Dermis blood vessel endothelial cell (primary cell): ENCODE data around the gene THUMPD3. TPM values are rescaled to one million over a fixed set of nuclear protein-coding genes. Genes with fewer than 3 reads are reported as not detected.
A peak's percentile ranks its signal among the peaks of the same experiment; 100 is the strongest.

Experiments
- DNase-seq: peaks from one replicate; pipeline ENCODE4 v3.0.0; 2010
- total RNA-seq: library from RNA; depleted of rRNA; stranded (reverse); fragments of >200 nt; gene quantifications from 2 replicates; pipeline ENCODE4 v1.2.3, GENCODE V29; 2014

Gene THUMPD3
- total RNA-seq, 1 donor from 2014 or later, result 23.5 TPM

DNA sequence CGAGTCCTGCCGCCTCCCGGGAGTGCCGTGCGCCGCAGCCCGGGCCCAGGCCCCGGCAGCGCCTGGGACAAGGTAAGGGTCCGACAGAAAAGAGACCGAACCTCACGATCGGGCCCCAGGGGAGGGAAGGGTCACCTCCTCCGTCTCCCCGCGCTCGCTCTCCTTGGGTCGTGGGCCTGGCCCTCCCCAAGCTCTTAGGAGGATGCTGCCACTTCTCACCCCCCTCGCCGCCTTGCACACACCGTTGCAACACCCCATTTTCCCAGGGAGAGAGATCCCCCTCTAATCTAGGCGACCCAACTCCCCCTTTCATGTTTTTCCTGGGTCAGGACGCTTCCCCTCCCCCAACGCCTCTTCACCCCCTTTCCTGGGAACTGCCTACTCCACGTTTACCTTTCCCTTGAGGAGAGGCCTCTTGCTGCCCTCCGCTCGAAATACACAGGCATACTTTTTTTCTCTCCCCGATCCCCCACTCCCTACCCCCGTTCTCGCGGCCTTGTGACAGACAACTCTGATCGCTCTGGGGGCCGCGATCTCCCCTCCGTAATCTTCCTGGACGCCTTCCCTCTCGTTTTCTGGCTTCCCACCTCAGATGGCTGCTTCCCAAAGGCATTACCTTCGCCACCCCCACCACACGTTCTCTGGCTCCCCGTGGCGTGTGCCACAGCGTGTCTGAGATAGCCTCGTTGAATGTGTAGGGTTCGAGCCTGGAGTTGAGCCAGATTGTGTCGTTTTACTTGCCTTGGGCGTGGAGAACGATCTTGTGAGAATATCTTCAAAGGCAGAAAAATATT lies 35.2 kb downstream of the THUMPD3 start:
- DNase-seq, result peak; percentile 56

DNA sequence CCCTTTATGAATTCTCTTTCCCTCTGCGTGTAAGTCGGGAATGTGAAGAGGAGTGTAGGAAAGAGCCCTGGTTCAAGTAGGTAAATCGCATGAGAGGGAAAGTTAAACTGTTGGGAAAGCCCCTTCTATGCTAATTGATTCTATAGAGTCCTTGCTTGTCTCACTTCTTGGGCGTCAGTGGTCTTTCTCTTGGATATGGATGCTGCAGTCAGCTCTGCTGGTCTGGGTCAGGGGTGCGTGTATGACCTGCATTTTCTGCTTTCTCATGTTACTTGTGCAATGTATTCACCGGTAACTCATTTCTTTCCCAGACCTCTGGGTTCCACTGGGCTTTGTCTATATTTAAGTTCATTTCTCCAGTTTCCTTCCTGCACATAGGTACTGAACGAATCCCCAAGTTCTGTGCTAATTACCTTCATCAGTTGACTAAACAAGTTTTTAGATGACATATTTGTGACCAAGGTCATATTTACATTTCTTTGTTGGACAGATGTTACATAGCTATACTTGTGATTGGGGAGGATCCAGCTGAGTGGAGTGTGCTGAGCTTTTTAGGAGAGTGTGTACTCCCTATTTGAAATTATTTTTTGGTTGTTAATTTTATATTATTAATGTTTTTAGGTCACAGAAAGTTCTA lies 36.0 kb downstream of the THUMPD3 start:
- peak; percentile 53 for DNase-seq

DNA sequence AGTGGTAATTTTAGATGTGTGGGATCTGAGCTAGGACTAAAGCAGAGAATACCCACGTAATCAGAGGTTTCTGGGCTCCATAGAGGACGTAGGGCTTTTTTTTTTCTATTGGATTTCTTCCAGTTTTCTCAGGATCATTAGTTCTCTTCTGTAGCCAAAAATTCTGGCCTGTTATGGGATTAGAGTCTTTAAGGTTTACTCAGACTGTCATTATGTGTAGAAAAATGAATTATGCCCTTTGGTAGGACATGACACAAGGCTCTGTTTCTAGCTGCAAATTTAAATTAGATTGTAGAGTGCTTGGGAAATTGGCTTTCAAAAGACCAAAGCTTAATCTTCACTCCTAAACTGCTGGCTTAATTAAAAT lies 36.5 kb downstream of the THUMPD3 start:
- DNase-seq, result no peak

DNA sequence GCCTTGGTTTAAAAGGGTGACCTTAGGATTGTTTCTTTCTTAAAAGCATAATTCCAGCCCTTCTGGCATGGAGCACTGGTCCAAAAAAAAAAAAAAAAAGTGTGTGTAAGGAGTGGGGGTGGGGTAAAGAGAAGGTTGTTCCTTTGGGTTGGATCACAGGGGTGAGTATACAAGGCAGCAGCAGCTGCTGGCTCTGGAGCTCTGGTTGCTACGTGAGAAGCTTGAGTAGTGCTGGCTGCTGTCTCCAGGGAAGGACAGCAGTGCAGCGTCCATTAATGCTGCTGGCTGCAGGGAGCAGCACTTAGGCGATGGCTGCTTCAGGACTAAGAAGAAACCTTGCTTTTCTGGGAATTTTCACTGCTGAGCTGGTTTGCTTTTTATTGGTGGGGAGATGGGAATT lies 36.9 kb downstream of the THUMPD3 start:
- DNase-seq, result peak; percentile 89

DNA sequence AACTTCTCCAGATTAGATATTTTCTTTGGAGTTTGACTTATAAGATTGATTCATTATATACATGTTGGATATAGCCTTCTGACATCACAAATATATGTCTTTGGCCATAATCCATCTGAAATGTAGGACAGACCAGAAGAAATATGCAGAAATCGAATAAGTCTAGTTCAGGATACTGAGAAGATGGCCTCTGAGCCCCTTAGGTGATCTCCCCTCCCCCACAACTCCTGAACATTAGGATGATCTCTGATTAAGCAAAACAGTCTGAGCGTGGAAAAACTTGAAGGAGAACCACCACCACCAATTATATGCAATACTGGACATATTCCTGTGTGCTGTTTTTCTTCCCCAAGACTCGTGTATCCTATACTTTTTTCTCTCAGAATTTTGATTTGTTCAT lies 37.8 kb downstream of the THUMPD3 start:
- DNase-seq, result no peak

DNA sequence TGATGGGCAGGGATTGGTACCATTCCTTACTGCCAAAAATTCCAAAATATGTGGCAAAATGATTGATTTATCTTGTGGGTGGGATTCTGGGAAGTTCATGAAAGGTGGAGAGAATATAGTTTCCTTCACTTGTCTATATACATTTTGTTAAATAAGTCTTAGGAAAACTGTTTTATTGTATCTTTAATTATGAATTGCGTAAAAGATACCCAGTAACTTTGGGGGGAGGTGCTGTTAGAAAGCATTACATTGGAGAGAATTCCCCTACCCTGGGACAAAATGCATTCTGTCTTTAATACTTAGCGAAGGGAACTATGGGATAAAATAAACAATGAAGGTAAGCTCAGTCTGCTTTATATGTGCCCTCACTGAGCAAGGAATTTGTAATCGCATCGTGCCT lies 39.1 kb downstream of the THUMPD3 start:
- no peak for DNase-seq

DNA sequence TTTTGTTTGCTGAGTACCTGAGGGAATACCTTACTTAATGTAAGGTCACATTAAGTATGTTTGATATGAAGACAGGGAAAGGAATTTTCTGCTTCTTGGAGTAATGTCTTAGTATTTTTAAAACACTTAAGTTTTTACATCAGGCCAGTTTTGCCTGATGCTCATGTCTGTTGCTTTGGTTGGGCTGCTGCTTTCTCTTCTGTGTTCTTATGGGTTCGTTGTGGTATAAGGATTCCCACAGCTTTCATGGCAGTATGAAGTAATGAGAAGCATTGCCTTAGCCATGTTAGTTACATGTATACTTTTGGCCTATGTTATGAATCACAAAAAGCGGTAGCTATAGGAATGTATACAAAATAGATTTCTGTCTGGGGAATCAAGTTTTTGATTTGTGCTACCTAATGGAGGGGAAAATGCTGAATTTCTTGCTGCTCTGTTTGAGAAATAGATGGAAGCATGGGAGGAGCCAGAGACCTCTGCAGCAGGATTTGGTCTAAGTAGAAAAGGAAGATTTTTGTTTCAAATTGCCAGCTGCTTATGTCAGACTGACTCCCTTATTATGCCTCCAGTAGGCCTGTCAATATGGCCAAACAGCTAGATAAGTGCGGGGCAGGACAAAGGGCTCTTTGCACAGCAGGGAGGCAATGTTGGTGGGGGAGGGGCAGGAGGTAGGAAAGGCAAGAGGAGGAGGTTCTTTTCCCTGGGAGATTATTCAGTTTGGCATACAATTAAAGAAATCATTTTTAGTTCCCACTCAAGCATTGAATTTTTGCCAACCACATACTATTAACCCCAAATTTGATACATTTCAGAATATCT lies 39.8 kb downstream of the THUMPD3 start:
- DNase-seq, result no peak

DNA sequence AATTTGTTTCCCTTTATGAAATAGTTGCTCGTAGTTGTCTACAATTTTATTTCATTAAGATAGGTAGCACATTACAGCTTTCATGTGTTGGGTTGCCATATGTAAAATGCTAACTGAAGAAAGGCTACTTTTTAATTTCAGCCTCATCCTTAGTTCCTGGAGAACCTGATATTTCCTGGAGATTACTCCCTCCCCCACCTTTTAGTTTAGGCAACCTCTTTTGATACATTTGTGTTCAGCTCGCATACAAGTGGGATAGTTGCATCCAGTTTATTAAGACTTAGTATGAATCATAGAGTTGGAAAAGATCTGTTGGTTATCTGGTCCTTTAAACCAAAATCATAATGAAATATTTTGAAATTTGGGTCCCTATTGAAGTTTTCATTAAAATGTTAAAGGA lies 40.6 kb downstream of the THUMPD3 start:
- DNase-seq, result no peak

DNA sequence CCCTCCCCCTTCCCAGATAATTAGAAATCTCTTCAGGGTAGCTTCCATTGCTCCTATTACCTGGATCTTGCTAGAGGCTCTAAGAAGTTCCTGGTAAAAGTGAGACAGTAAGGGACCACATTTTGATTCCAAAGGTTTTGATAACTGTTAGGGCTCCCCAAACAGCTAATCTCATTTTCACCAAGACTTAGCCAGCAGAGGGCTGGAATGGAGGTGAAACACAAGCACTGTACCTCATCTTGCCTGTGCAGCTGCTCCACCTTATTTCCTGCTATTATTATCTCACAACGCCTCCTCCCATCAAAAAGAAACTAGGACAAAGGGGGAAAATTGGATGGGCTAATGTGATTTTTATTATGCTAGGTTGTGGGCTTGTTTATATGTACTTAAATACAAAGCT lies 41.8 kb downstream of the THUMPD3 start:
- peak; percentile 46 for DNase-seq

DNA sequence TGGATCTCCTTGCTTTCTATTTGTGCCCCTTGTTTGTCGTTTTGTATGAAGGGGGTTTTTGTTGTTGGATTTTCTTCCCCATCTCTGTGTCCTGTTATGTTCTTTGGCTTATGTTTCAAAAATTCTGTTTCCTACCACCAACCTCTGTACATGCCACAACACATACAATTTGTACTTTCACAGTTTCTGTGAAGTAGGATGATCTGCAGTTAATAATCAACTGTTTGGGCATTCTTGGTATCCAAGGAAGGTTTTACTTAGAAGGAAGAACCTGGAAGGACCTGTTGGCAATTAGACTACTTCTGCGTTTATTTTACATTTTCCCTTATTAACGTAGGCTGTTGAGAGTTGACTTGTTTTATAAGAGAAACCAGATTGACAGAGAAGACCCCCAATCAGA lies 42.9 kb downstream of the THUMPD3 start:
- no peak for DNase-seq

DNA sequence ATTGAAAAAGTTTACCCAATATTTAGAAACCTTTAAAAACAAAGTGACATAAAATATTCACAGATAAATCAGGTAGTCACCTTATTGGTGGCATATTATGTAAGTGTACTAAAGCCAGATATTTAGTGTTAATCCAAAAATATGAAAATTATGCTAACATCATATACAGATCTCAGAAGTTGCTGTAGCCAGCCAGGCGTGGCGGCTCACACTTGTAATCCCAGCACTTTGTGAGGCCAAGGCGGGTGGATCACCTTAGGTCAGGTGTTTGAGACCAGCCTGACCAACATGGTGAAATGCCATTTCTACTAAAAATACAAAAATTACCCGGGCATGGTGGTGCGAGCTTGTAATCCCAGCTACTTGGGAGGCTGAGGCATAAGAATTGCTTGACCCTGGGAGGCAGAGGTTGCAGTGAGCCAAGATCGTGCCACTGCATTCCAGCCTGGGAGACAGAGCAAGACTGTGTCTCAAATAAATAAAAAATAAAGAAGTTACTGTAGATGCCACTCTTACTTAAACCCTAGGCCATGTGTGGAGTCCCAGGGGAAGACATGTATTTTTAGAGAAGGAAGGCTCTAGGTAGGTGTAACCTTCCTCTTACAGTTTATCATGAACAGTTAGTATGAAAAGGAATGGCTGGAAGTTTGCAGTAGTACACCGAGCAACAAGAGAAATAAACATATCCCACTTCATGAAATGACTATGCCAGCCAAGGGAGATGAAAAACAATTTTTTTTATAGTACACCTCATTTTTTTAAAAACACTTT lies 44.2 kb downstream of the THUMPD3 start:
- no peak for DNase-seq

DNA sequence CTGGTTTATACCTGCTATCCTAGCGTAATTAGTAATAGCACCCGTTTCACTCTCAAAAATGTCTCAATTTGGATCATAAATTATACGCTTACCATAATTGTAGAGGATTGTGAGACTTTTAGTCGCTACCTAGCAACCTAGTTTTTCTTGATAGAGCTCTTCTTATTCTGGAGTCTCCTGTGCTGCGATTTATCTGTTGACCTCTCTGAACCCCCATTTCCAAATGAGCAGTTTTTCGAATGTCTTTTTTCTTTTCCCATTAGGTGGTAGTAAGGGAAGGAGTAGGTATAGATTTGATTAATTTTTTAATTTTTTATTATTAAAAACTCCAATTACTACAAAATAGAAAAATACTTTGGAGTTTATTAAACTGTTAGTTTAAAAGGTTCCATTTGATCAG lies 45.2 kb downstream of the THUMPD3 start:
- DNase-seq, result no peak

DNA sequence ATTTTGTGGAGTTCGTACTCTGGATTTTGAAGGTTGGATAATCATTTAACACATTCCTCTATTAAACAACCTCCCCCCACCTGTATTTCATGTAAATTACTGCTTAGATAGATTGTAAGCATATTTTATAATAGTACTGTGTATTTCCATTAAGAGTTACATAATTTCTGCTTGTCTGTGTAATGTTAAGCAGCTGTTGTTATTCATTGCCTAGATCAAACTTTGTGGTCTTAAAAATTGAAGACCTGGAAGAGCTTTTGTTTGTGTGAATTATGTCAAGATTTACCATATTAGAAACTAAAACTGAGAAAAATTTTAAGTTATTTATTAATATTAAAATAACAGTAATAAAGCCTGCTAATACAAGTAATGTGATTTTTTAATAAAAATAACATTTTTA lies 45.7 kb downstream of the THUMPD3 start:
- no peak for DNase-seq

DNA sequence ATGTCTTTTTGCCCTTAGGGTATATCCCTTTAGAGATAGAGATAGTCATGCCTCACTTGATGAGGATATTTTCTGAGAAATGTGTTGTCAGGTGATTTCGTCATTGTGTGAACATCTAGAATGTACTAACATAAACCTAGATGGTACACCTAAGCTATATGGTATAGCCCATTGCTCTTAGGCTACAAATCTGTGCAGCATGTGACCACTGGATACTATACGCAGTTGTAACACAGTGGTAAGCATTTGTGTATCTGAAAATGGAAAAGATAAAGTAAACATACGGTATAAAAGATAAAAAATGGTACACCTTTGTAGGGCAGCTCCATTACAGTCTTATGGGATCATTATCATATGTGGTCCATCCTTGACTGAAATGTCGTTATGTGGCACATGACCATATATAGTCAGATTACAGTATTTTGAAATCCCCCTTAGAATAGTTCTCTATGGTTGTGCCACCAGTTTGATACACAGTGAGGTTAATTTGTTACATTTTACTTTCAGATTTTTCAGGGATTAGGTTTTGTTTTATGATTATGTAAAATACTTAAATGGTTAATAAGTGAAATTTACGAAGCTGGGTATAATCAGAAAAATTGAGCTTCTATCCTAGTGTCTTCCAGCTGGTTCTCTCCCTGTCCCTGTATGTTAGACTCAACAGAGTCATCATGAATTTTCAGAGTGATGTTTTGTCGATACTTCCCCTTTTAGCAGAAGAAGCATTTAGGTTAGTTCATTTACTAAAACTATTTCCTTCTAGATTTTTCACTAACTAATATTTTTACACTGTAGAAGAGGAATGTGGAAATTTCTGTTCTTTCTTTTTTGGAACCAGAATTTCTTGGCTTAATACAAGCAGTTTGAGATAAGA lies 47.4 kb downstream of the THUMPD3 start:
- no peak for DNase-seq

DNA sequence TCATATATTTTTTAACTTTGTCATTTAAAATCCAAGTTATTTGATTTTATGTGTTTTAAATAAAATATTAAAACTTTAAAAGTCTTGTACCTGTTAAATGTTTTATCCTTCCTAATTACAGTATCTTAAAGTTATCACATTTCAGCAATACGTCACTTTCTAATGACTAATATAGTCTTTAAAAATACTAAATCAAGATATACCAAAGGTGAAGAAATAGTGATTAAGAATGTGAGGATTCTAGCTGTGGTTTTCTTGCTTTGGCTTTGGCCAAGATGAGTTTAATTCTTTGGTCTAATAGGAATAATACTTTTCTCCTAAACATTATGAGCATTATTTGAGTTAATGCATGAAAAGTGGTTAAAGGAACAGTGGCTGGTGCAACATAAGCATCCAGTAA lies 48.4 kb downstream of the THUMPD3 start:
- no peak for DNase-seq

DNA sequence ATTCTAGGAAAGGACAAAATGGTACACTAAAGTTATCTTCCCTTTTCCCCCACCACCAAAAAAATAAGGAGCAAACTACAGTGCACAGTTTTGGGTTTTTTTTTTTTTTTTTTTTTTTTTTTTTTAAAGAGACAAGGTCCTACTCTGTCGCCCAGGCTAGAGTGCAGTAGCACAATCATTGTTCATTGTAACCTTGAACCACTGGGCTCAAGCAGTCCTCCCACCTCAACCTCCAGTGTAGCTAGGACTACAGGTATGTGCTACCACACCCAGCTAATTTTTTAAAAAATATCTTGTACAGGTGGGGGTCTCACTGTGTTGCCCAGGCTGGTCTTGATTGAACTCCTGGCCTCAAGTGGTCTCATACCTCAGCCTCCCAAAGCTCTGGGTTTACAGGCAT lies 49.4 kb downstream of the THUMPD3 start:
- no peak for DNase-seq

DNA sequence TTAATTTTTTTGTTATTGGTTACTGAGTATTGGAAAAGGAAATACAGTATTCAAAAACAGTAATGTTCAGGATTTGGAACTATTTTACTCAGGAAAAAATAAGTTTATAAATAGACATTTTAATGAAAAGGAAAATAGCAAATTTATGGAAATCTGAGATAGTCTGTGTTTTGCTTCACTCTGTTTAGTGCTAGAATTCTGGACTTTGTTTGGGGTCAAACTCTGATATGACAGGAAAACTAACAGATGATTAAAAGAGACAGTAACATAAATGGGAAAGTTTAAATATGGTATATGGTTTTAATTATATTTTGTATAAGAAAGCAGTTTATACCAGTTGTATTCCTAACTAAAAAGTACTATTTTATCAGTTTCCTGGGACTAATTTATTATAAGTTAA lies 52.0 kb downstream of the THUMPD3 start:
- DNase-seq, result no peak

DNA sequence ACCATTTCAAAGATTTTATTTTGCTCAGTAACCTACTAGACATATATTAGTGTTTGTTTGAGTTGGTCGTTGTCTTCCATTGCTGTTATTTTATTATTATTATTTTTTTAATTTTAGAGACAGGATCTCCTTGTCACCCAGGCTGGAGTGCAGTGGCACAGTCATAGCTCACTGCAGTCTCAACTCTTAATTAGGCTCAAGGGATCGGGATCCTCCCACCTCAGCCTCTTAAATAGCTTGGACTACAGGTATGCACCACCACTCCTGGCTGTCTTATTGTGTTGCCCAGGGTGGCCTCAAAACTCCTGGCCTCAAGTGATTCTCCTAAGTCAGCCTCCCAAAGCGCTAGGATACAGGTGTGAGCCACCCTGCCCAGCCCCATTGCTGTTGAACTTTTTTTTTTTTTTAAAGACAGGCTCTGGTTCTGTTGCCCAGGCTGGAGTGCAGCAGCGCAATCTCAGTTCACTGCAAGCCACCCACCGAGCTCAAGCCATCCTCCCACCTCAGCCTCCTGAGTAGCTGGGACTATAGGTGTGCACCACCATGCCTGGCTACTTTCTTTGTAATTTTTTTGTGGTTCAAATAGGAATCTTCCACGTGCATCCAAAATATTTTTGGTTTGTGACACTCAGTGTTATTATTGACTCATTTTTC lies 52.8 kb downstream of the THUMPD3 start:
- DNase-seq, result no peak

DNA sequence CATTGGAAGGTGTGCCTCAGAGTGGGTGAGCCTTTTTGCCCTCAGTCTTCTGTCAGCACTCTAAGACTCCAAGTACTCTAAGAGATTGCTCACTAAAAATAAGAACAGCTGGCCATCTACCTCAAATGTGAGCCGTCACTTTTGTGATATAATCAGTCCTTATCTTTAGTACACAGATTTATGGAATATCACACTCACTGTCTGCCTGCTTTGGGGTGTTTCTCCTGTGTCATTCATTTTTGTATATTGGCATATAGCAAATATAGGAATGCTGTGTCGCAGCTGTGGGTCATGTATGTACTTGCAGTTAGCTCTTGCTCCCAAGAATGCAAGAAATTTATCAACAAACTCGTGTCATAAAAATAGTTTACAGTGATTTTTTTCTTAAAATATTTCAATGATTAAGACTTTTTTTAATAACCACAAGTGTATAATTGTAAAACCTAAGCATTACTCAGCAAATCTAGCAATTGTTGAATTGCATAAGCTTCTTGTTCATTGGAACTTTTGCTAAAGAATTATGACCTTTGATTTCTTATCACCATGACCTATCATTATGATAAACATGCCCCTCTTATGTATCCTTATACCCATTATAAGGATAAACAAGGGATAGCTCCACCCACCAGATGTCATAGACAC lies 53.4 kb downstream of the THUMPD3 start:
- DNase-seq, result no peak

DNA sequence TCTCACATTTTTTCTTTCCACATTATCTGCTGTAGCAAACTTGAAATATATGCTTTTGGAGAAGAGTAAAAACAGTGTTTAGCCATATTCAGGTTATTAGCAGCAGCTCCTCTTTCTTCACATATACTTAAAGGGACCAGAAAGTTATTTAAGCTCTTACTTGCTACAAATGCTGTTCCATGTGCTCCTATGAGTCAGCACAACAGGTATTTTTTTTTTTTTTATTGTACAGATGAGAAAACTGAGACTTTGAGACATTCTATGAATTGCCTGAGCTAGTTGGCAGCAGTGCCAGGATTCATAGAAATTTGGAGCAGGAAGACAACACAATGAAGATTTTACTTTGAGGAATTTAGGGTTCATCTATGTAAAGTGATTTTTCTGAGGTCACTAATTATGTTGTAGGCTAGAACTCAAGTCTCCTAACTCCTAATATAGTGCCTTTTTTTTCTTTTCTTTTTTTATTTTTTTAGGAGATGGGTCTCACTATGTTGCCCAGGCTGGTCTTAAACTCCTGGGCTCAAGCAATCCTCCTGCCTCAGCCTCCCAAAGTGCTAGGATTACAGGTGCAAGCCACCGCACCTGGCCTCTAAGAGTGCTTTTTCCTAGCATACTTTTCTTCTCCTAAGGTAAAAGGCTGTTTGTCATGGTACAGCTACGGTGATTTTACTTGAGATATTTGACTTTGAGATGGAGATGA lies 58.1 kb downstream of the THUMPD3 start:
- DNase-seq, result peak; percentile 75
